NCI-H526 treated with DMSO at 0.1 percent for 48 hours (cell line): ENCODE measurements around the gene HOXB13.

Experiments
- DNase-seq: peaks from one replicate; lab custom pipeline; 2025; lab: John Stamatoyannopoulos, UW

Gene HOXB13

DNA sequence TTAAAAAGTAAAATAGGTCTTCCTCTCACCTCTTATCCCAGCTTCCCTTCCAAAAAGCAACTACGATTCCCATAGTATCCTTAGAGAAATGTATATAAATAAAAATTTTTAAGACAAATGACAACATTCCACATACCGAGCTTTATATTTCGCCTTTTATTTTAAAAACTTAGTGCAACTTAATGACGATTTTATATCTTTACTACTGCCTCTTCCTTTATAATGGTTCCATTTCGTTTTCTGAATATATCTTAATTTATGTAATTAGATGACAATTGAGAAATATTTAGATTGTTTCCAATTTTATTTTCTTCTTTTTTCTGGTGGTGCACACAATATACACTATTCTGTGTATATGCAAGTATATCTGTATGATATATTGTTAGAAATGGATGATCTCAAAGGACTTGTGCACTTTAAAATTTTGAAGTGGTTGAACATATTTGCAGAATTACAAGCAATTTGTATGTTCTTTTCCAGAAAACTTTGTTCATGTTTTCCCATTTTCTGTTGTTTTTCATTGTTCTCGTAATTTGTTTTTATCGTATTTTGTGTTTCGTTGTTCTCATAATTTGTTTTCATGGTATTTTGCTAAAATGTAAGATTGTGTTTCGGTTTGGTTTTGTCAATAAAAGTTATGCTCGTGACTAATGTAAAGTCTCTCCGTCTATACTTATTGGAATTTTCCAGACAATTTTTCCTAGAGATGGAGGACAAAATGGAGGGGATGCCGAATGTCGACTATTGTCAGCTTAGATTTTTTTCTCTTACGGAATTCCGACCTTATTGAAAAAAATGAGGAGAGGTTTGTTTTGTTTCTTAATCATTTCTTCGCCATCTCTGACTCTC, 20.4 kb upstream of the HOXB13 start:
- DNase-seq, result peak; percentile 19

DNA sequence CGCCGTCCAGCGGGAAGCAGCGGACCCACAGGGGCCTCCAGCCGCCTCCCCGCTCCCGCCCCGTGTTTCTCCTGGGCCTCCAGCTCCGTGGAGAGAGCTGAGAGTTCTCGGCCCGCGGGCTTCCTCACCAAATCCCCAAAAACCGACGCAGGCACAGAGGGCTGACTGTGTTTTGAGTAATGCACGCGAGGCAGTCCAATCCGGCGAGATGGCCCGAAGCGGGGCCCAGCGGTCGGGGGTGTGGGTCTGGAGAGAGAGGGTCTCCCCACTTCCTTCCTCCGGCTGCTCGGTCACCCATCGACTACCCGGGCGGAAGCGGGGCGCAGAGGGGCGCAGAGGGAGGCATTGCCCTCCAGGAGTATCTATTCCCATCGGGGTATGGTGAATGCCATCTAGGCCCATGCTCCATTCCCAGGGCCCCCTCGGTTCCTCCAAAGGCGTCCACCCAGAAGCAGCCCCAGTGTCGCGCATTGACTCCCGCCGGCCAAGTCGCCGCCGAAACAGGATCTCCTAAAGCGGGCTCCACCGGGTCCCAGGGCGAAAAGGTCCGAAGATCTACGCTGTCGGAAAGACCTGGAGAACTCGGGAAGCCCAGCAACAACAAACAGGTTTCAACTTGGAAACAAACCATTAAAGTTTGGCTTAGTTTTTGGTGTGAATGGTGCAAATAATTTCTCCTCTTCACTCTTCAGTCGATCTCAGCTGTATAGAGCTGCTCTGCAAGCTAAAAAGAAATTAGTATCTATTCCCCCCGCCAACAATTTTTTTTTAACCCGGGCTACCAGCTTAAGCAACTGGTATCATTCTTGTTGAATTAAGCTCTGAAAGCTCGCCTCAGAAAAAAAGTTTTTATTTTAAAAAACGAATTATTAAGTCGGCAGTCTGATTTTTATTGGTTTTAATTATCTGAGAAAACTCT, 19.2 kb upstream of the HOXB13 start:
- no peak for DNase-seq

DNA sequence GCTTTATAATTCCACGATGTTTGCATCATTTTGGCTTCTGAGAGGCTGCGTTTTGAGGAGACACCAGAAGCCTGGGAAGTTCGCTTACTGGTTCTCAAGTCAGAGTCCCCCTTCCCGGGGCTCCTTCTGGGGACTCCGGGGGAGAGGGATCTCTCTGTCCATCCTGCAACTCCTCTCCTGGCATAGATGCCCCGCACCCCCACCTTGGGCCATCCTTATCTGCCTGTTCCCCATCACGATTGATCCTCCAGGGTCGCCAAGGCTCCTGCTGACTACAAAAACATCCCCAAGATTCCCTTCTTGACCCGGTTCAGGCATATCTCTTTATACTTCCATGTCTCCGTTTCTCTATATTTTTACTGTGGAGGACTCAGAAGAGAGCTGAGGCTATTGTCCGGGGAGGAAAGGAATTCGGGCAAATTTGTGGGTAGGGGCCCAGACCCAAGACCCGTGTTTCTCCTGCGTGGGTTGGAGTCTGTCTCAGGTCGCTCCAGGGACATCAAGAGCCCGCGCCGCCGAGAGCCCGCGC, 18.4 kb upstream of the HOXB13 start:
- no peak for DNase-seq

GRCh38 chr17:48745381-48746275, 17.1 kb upstream of the HOXB13 start:
- DNase-seq, result no peak

DNA sequence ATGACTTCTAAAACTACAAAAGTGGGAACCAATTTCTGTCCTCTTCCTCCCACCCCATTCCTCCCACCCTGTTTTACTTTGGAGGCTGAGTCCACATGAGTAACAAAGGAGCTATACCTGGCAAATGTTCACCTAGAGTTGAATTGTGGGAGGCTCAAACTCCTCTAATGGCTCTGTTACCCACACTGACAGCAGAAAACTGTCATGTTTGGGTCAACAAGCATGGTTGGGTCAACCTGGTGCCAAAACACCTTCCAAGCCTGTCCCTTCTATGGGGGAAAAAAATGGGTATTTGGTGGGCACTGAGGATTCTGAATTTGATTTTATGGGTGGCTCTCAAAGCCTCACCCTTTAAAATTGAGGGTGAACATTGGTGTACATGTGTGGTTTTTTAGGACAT, 12.0 kb upstream of the HOXB13 start:
- no peak for DNase-seq

DNA sequence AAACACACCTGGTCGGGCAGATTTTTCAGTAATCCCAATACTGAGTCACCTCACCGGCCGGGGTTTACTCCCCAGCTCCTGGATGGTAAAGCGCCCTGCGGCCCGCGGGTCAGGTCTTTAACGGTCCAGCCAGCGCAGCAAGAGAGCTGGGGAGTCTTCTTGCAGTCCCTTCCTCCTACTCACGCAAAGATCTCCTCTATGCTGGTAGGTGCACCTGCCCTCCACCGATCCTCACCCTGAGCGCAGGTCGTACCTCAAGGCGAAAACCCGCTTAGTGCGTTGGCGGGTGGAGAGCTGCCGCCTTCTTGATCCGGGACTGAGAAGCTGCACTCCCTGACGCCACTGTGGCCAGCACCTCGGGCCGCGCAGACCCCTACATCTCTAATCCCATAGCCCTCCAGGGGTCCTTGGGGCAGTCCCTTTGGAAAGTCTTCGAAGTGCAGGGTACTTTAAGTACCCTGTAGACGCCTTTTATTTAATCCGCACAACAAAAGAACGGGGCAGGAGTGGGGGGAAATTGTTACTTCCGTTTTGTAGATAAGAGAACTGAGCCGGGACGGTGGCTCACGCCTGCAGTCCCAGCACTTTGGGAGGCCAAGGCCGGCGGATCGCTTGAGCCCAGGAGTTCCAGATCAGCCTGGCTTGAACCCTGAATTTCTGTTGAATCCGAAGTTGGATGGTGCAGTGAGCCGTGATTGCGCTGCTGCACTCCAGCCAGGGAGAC, 10.4 kb upstream of the HOXB13 start:
- no peak for DNase-seq

- no peak for DNase-seq
These were observed 9.9 kb upstream of the HOXB13 start for GRCh38 chr17:48738424-48738802.

- no peak for DNase-seq
These were observed 8.9 kb upstream of the HOXB13 start for GRCh38 chr17:48737330-48738043.

GRCh38 chr17:48735062-48735351, 6.5 kb upstream of the HOXB13 start:
- no peak for DNase-seq

DNA sequence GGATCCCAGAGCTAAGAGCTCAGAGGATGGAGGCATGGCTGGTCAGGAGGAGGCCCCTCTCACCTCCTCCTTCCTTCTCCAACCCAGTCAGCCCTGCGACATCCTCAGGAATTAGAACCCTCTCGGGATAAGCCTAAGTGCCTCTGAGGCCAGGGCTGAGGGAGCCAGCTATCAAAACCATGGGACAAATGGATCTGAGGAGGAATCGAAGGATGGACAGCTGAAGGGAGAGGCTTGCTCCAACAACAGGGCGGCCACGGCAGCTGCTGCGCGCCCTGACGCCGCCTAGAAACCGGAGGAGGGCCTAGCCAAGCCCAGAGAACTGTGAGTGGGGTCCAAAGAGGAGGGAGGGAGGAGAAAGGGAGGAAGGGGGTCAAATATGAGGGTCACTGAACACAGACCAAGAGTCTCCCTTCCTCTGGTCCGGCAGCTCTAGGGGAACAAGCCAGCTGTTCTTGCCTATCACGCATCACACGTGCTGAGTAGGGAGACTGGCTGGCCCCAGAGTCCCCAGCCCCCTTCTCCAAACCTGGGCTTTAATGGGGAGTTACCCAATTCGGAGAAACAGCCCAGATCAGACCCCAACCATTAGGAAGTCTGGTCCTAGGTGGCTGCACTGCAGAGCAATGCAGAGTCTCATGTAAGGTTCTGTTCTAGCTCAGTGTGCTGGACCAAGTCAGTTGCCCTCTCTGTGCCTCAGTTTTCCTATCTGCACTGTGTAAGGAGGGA, 5.9 kb upstream of the HOXB13 start:
- no peak for DNase-seq

GRCh38 chr17:48733632-48734328, 5.2 kb upstream of the HOXB13 start:
- DNase-seq, result no peak

DNA sequence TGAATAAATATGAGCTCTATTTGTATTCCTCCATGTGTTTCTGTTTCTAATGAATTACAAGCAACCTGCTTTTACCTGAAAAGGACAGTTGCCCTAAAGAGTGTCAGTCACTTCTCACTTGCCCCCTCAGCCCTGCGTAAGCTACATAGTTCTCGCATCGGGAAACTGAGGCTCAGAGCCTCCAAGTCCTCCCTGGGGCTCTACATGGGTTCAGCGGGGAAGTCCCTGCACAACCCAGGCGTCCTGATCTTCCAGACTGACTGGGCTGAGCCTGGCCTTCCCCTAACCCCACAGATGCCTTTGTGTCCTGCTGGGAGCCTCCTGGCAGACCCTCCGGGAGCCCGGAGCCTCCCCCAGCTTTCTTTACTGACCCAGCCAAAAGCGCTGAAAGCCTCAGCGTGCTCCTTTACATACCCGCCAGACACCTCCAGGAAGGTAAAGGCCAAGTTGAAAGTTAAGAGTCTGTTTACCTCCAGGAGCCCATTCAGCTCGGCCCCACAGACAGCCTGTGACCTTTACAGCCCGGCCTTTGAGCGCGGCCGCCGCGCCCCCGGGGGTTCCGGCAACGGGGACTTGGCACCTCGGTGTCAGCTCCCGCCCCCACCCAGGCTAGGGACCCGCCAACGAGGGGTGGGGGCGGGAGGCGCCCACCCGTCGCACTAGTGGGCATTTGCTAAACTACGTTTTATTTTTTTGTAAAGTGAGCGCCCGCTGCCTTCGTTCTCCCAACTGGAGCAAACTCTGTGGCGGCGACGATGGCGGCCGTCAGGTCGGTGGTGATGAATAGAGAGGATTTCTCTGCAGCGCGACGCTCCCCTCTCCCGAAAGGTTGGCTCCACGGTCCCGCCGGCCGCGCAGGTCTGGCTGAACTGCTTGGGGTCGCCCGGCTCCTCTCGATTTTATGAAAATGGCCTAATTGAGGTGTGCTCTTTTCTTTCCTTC, 4.4 kb upstream of the HOXB13 start:
- no peak for DNase-seq

- no peak for DNase-seq
These were observed 2.8 kb upstream of the HOXB13 start for GRCh38 chr17:48731355-48731754.

GRCh38 chr17:48730240-48730550, 1.6 kb upstream of the HOXB13 start:
- no peak for DNase-seq

DNA sequence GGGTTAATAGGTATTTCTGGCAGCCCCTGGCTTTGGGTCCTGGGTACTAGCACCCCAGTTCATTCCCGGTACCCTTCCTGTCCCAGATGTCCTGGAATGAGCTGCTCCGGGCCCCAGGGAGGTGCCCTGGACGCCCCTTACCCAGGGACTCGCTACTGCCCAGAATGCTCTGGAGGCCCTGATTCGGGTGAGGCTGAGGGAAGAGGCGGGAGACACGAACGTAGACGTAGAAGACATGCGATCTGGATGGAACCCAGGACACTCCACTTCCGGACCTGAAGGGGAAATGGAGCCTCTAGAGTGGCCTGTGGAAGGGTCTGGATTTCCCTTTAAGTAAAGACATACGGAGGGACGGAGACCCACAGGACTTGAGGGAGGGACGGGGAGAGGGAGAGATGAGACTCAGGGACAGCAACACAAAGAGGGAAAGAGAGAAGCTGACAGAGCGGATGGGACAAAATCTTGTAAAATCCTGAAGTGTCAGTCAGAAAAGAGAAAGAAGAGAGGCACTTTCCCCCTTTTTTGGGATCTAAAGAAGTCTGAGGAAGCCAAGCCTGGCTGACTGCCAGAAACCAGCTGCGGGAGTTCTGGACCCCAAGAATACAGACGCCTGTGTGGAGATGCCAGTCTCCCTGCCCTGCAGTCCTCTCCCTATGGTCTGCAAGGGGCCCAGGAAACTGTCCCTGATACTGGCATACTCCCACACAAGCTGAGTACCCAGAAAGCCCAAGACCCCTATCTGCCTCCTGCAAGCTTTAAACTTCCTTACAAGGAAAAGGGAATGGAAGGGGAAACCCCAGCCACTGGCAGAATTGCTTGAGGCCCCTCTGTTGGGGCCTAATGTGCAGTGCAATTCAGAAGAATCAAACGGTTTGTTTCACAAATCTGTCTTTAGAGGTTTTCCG, 1.0 kb upstream of the HOXB13 start:
- no peak for DNase-seq

DNA sequence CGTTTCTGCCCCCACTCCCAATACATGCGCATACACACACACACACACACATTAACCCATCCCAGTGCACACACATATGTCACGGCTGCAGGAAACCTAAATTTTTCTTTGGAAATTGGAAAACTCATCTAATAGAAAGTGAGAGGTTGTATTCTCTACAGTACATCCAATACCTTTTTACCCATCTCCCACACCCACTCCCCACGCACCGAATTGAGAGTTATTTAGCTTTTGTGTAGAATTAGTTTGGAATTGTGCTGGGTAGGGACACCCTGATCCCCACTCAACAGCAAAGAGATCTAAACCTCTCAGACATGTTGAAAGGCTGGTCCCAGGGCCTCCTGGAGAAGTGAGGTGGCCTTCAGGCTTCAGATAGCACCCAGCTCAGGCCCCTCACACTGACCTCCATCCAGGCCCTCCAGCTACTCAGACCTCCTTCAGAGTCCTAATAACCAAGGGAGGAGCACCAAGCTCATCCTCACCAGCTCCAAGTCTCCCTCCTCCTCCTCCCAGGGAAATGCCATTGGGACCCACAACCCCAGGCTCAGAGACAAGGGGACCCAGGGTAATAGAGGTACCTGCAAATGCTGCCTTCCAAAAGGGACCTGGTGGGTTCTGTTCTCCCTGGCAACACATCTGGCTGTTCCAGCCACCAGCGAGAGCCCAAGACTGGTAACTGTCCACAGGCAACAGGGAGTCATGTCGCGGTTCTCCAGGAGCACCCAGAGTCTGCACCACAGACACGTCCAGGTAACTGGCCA, 955 bp downstream of the HOXB13 start:
- DNase-seq, result no peak

- no peak for DNase-seq
These were observed 1.6 kb downstream of the HOXB13 start for GRCh38 chr17:48726916-48727286.
